Endothelial cell of umbilical vein (primary cell): ENCODE measurements around the gene GGT6. TPM values are rescaled to one million over a fixed set of nuclear protein-coding genes. Genes with fewer than 3 reads are reported as not detected.

Experiments
- BruUV-seq: library from RNA; stranded (reverse); fragments of 400-500 nt; replicated peaks from 2 replicates; lab custom pipeline; 2021; lab: Mats Ljungman, UMichigan
- CTCF ChIA-PET: fragments of 300-600, 350-600 bp; sonication (Branson Sonifier 250); formaldehyde crosslinking; loops from one replicate; lab custom pipeline; 2021; ENCODE audit warnings: antibody characterized with exemption, inconsistent platforms; lab: Charles Lee
- POLR2A ChIA-PET: fragments of 300-600, 350-600 bp; sonication (Branson Sonifier 250); formaldehyde crosslinking; loops from one replicate; lab custom pipeline; 2021; ENCODE audit warnings: antibody characterized with exemption, inconsistent platforms; lab: Charles Lee
- DNase-seq: peaks from one replicate; pipeline ENCODE4 v3.0.0-alpha.2; 2011; ENCODE audit warnings: low read depth, low spot score
- FAIRE-seq: peaks from 2 replicates; lab custom pipeline; 2011; peaks lifted over from hg19 to GRCh38; lab: Jason Lieb, UNC
- H2AFZ ChIP-seq: 2 replicates; pipeline ENCODE4 v1.6.0; 2012; ENCODE audit warnings: low read depth, low read length, control low read depth, inconsistent platforms
- H3K27ac ChIP-seq: 2 replicates; pipeline ENCODE4 v1.5.1; 2011; ENCODE audit warnings: low read depth, mild to moderate bottlenecking, control low read depth, low read length, moderate library complexity; ENCODE audit not compliant: insufficient read depth
- H3K27me3 ChIP-seq, 2 experiments: 2 replicates each; pipeline versions ENCODE4 v1.6.0 to v1.6.1; 2011; ENCODE audit warnings: low read length in 2 of 2, mixed read lengths in 1 of 2; ENCODE audit not compliant: control insufficient read depth in 2 of 2, insufficient read depth in 2 of 2
- H3K36me3 ChIP-seq, 2 experiments: 2 replicates in 1 of 2; 3 replicates in 1 of 2; pipeline ENCODE4 v1.5.1; 2011; ENCODE audit warnings: low read length in 2 of 2, mild to moderate bottlenecking in 1 of 2, moderate library complexity in 1 of 2; ENCODE audit not compliant: control insufficient read depth in 2 of 2, insufficient read depth in 2 of 2; ENCODE audit errors: extremely low read depth in 1 of 2
- H3K4me1 ChIP-seq: 3 replicates; pipeline ENCODE4 v1.5.1; 2011; ENCODE audit warnings: mild to moderate bottlenecking, low read length; ENCODE audit not compliant: control insufficient read depth, insufficient read depth; ENCODE audit errors: extremely low read depth
- H3K4me2 ChIP-seq: 2 replicates; pipeline ENCODE4 v1.6.1; 2011; ENCODE audit warnings: low read length, control low read depth, mixed read lengths; ENCODE audit not compliant: insufficient read depth
- H3K4me3 ChIP-seq, 3 experiments: fragments of 200-600 bp in 1 of 3; sonication (generic), shearing (Covaris generic) in 1 of 3; replicated peaks in 1 of 3; 2 replicates each; pipeline ENCODE4 v1.5.1; 2011 to 2016; ENCODE audit warnings: control low read depth in 3 of 3, low read length in 3 of 3, mild to moderate bottlenecking in 2 of 3, inconsistent platforms in 1 of 3, low read depth in 1 of 3, moderate library complexity in 1 of 3; ENCODE audit not compliant: insufficient read depth in 1 of 3
- H3K79me2 ChIP-seq: 2 replicates; pipeline ENCODE4 v1.6.0; 2012; ENCODE audit warnings: low read length, inconsistent platforms; ENCODE audit not compliant: control insufficient read depth, insufficient read depth
- H3K9ac ChIP-seq: replicated peaks from 2 replicates; pipeline ENCODE3; 2011; ENCODE audit warnings: low read length, control low read depth; ENCODE audit not compliant: insufficient read depth; ENCODE audit errors: extremely low read depth
- H3K9me1 ChIP-seq: replicated peaks from 3 replicates; pipeline ENCODE4 v1.6.0; 2011; ENCODE audit warnings: mild to moderate bottlenecking, low read length; ENCODE audit not compliant: control insufficient read depth, insufficient read depth; ENCODE audit errors: extremely low read depth
- H3K9me3 ChIP-seq: replicated peaks from 2 replicates; pipeline ENCODE4 v1.5.1; 2012; ENCODE audit warnings: low read length, inconsistent platforms; ENCODE audit not compliant: control insufficient read depth, insufficient read depth
- H4K20me1 ChIP-seq: replicated peaks from 2 replicates; pipeline ENCODE3; 2011; ENCODE audit warnings: mild to moderate bottlenecking, low read length; ENCODE audit not compliant: control insufficient read depth, insufficient read depth; ENCODE audit errors: extremely low read depth
- EZH2 ChIP-seq: IDR thresholded peaks from 2 replicates; pipeline ENCODE4 v1.6.1; 2012; ENCODE audit warnings: borderline replicate concordance, low read depth, mild to moderate bottlenecking, moderate library complexity, low read length, inconsistent platforms; ENCODE audit not compliant: severe bottlenecking
- FOS ChIP-seq: IDR thresholded peaks from 2 replicates; pipeline ENCODE4 v1.6.1; 2011; ENCODE audit warnings: mild to moderate bottlenecking, low read length, moderate library complexity, borderline replicate concordance; ENCODE audit not compliant: insufficient read depth
- GATA2 ChIP-seq: IDR thresholded peaks from 2 replicates; pipeline ENCODE4 v1.7.0; 2011; ENCODE audit warnings: low read depth, mild to moderate bottlenecking, moderate library complexity, mixed read lengths, low read length; ENCODE audit not compliant: insufficient read length, insufficient read depth
- JUN ChIP-seq: IDR thresholded peaks from 2 replicates; pipeline ENCODE4 v1.6.1; 2011; ENCODE audit warnings: borderline replicate concordance, low read depth; ENCODE audit not compliant: insufficient read length, insufficient read depth
- MYC ChIP-seq: IDR thresholded peaks from one replicate; pipeline ENCODE4 v1.6.1; 2011; ENCODE audit warnings: mild to moderate bottlenecking, low read depth, low read length
- POLR2A ChIP-seq: IDR thresholded peaks from 2 replicates; pipeline ENCODE4 v1.6.1; 2012; ENCODE audit warnings: low read depth, mild to moderate bottlenecking, control low read depth, low read length
- POLR2AphosphoS5 ChIP-seq: IDR thresholded peaks from 2 replicates; pipeline ENCODE4 v1.6.1; 2012; ENCODE audit warnings: low read depth, mild to moderate bottlenecking, control low read depth, low read length, moderate library complexity; ENCODE audit not compliant: insufficient read depth
- dilution Hi-C: fragments of 300-500 bp; cut with MboI; formaldehyde crosslinking; loops from one replicate; pipeline ENCODE4 v1.15.0; 2019; ENCODE audit warnings: low sequenced_read_pairs; ENCODE audit not compliant: extremely low pct_ligation_motif_present
- intact Hi-C: fragments of 100-400 bp; cut with micrococcal nuclease; formaldehyde crosslinking; loops from one replicate; pipeline ENCODE4 v1.10.0; 2022
- polyA plus RNA-seq, 4 experiments: library from polyadenylated mRNA; depleted of rRNA in 3 of 4; stranded (reverse) in 3 of 4; unstranded in 1 of 4; fragments of >200 nt; gene quantifications; 2 replicates each; pipeline versions ENCODE4 v1.2.1 to v1.2.3, GENCODE V29; 2011 to 2012; ENCODE audit warnings: missing spikeins in 1 of 4
- total RNA-seq: library from RNA; stranded (reverse); gene quantifications from 2 replicates; pipeline ENCODE4 v1.2.3, GENCODE V29; 2021
- TF ChIP-seq, protein P1 (sequence below): IDR thresholded peaks from 2 replicates; pipeline ENCODE4 v1.6.1; 2011; ENCODE audit not compliant: insufficient read depth, insufficient read length
- TF ChIP-seq, protein P2 (sequence below), 2 donors: IDR thresholded peaks; 1 replicate in 1 of 2; 2 replicates in 1 of 2; pipeline ENCODE4 v1.5.1; 2011; ENCODE audit warnings: low read length in 2 of 2, mild to moderate bottlenecking in 2 of 2, moderate library complexity in 2 of 2, control low read depth in 1 of 2, inconsistent platforms in 1 of 2, low read depth in 1 of 2; ENCODE audit not compliant: insufficient read depth in 1 of 2; ENCODE audit errors: extremely low read depth in 1 of 2

GGT6 gene
- total and polyA plus RNA-seq, 2 donors (not counting 3 experiments of a cell fraction or from before 2014, with no cell fraction given), result not detected

DNA sequence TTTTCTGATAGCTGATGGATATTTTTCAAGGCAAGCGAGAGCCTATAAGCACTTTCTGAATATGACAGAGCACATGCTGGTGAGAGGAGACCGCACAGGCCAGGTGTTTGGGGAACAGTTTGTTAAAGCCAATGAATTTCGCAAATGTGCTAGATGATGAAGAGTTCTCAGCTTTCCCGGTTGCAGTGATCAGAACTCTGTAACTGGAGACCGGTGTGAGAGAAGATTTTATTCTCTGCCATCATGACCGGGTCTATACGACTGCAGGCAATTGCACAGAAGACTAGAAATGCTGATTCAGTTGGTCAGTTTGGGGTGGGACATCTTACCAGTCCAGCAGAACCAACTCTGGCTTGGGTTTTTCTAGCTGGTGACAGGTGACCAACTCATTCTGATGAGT lies 49.4 kb upstream of the GGT6 start:
- intact Hi-C loops (no loop called here), dilution Hi-C loops (no loop called here)
- FAIRE-seq, result no peak
- Histone ChIP-seq H3K9ac (no peak overlapping the region), H4K20me1 (no peaks in the 10 kb centered on the region), H3K4me2 (no peak overlapping the region), H3K9me1 (no peaks in the 10 kb centered on the region), H3K36me3 (no peaks in the 10 kb centered on the region), H2AFZ (no peak overlapping the region), H3K79me2 (no peaks in the 10 kb centered on the region), H3K27me3 (peaks cover 8 to 13% of the 10 kb centered on the region in 2 experiments), H3K9me3 (no peaks in the 10 kb centered on the region), H3K4me3 (no peak overlapping the region), H3K27ac (no peak overlapping the region), H3K4me1 (peaks cover 4% of the 10 kb centered on the region)
- CTCF ChIA-PET, result interaction anchor here (1.5 to 5.1 kb wide), 2 partner anchors 42 to 45 kb away, joined by 5 to 32 read pairs; no protein-coding TSS in a partner anchor
- POLR2A ChIA-PET, result interaction anchor here (0.6 kb wide), 1 partner anchor 329 kb away, joined by 5 read pairs; no protein-coding TSS in a partner anchor
- no peak for TF ChIP-seq POLR2A
- no peak for TF ChIP-seq EZH2
- no peak for TF ChIP-seq MYC
- TF ChIP-seq, protein P1, sequence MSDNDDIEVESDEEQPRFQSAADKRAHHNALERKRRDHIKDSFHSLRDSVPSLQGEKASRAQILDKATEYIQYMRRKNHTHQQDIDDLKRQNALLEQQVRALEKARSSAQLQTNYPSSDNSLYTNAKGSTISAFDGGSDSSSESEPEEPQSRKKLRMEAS, result no peak
- TF ChIP-seq JUN, result no peak
- TF ChIP-seq, protein P2, sequence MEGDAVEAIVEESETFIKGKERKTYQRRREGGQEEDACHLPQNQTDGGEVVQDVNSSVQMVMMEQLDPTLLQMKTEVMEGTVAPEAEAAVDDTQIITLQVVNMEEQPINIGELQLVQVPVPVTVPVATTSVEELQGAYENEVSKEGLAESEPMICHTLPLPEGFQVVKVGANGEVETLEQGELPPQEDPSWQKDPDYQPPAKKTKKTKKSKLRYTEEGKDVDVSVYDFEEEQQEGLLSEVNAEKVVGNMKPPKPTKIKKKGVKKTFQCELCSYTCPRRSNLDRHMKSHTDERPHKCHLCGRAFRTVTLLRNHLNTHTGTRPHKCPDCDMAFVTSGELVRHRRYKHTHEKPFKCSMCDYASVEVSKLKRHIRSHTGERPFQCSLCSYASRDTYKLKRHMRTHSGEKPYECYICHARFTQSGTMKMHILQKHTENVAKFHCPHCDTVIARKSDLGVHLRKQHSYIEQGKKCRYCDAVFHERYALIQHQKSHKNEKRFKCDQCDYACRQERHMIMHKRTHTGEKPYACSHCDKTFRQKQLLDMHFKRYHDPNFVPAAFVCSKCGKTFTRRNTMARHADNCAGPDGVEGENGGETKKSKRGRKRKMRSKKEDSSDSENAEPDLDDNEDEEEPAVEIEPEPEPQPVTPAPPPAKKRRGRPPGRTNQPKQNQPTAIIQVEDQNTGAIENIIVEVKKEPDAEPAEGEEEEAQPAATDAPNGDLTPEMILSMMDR (IDR thresholded peaks at IDR 0.05; ENCODE audit: extremely low read depth in 1 of 2, insufficient read depth in 1 of 2, low read depth in 1 of 2, low read length in 2 of 2), result no peak
- no peak for TF ChIP-seq FOS
- TF ChIP-seq POLR2AphosphoS5, result no peak
- no peak for TF ChIP-seq GATA2
- no peak for DNase-seq
- no TSS peak for BruUV-seq
